HFFc6 (cell line): ENCODE data around the gene RAMP3. TPM values are rescaled to one million over a fixed set of nuclear protein-coding genes. Genes with fewer than 3 reads are reported as not detected.

ENCODE experiments used
- DNase-seq: peaks from one replicate; pipeline ENCODE4 v3.0.0-alpha.2; 2018
- H3K27ac Mint-ChIP-seq: 2 replicates; pipeline ENCODE4 v1.8.0; 2020; ENCODE audit warnings: mild to moderate bottlenecking, mixed read lengths
- H3K27me3 Mint-ChIP-seq: 2 replicates; pipeline ENCODE4 v1.8.0; 2021; ENCODE audit warnings: mild to moderate bottlenecking, moderate library complexity, mixed read lengths; ENCODE audit not compliant: insufficient read depth
- H3K36me3 Mint-ChIP-seq: 2 replicates; pipeline ENCODE4 v1.8.0; 2021; ENCODE audit warnings: low read depth, mixed read lengths
- H3K4me1 Mint-ChIP-seq: 2 replicates; pipeline ENCODE4 v1.8.0; 2020; ENCODE audit warnings: low read depth, mixed read lengths
- H3K4me3 Mint-ChIP-seq: 2 replicates; pipeline ENCODE4 v1.8.0; 2020; ENCODE audit warnings: mild to moderate bottlenecking, moderate library complexity, mixed read lengths
- H3K9me3 Mint-ChIP-seq: 2 replicates; pipeline ENCODE4 v1.8.0; 2020; ENCODE audit warnings: mild to moderate bottlenecking, mixed read lengths
- total RNA-seq, 6 experiments: library from RNA; stranded (reverse); fragmentation: NEBNext Ultra II Directional; extraction: Animal tissue kit (Norgen Biotek cat#: 25700); gene quantifications; 2 replicates in 1 of 6; 3 replicates in 5 of 6; pipeline ENCODE4 v1.2.3, GENCODE V29; 2021
- TF ChIP-seq, protein P1 (sequence below): fragments of 200-600 bp; sonication (generic); IDR thresholded peaks from 2 replicates; pipeline ENCODE4 v1.5.0; 2021; ENCODE audit warnings: antibody characterized with exemption, mild to moderate bottlenecking

Gene RAMP3
- total RNA-seq, 6 experiments from 2014 or later = not detected

DNA sequence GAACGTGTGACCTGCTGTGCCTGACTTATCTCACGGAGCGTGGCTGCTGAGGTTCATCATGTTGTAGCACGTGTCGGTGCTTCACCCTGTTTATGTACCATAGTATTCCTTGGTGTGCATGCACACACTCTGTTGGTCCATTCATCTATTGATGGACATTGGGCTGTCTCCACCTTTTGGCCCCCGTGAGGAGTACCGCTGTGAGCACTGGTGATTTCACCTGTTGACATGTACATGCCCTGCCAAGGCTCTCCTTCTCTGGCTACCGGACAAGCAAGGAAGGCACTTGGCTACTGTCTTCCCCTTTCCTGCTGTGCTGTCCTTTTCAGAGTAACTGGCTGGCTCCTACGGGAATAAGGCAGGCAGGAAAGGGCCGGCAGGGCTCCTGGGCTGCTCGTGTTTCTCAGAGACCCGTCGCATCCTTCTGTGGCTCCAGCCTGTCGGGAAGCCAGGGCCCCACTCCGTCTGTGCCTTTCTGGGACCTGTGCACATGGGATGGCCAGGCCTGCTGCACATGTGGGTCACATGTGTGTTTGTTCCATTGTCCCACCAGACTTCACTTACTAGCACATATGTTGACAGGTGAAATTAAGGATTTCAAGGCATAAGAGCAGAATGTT, 28.3 kb upstream of the RAMP3 start:
- no peaks in the 10 kb centered on the region for H3K36me3 Mint-ChIP-seq
- H3K27me3 Mint-ChIP-seq = peaks cover 21% of the 10 kb centered on the region
- TF ChIP-seq, protein P1, sequence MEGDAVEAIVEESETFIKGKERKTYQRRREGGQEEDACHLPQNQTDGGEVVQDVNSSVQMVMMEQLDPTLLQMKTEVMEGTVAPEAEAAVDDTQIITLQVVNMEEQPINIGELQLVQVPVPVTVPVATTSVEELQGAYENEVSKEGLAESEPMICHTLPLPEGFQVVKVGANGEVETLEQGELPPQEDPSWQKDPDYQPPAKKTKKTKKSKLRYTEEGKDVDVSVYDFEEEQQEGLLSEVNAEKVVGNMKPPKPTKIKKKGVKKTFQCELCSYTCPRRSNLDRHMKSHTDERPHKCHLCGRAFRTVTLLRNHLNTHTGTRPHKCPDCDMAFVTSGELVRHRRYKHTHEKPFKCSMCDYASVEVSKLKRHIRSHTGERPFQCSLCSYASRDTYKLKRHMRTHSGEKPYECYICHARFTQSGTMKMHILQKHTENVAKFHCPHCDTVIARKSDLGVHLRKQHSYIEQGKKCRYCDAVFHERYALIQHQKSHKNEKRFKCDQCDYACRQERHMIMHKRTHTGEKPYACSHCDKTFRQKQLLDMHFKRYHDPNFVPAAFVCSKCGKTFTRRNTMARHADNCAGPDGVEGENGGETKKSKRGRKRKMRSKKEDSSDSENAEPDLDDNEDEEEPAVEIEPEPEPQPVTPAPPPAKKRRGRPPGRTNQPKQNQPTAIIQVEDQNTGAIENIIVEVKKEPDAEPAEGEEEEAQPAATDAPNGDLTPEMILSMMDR = no peak
- no peak overlapping the region for H3K4me3 Mint-ChIP-seq
- DNase-seq = no peak
- H3K4me1 Mint-ChIP-seq = peaks cover 6% of the 10 kb centered on the region
- no peaks in the 10 kb centered on the region for H3K9me3 Mint-ChIP-seq
- H3K27ac Mint-ChIP-seq = no peak overlapping the region

DNA sequence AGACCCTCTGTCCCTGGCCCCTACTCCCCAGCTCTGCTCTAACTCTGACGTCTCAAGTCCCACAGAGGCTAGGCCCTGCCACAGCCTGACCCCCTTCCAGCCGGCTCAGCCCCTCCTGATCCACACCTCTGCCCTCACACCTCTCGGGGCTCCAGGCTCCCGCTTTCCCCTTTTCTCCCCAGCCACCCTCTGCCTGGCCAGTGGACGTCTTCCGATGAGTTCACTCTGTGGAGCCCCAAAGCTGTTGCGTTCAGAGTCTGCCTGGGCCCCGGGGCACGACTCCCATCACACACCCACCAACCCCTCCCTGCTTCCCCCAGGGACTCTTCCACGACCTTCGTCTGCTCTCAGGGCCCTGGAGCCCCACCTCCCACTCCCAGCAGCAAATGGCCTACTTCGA, 27.7 kb upstream of the RAMP3 start:
- no peak overlapping the region for H3K4me3 Mint-ChIP-seq
- H3K27me3 Mint-ChIP-seq = peaks cover 21% of the 10 kb centered on the region
- no peaks in the 10 kb centered on the region for H3K9me3 Mint-ChIP-seq
- no peaks in the 10 kb centered on the region for H3K36me3 Mint-ChIP-seq
- no peak overlapping the region for H3K27ac Mint-ChIP-seq
- no peak for DNase-seq
- TF ChIP-seq, protein P1 = no peak
- peaks cover 6% of the 10 kb centered on the region for H3K4me1 Mint-ChIP-seq

DNA sequence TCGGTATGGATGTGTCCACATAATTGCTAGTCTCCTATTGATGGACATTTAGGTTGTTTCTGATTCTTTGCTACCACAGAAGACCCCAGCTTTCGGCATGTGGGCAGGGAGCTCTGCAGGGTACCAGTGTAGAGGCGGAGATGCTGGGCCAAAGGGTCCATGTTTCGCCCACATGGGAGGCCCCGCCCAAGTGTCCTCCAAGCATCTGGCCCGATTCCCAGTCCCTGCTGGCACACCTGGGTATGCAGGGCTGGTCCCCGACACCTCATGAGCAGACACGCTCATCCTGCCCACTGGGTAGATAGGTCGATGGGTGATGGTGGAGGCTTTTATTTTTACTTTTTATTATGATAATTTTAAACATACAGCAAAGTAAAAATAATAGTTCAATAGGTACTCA, 26.7 kb upstream of the RAMP3 start:
- Mint-ChIP-seq H3K27ac (no peak overlapping the region), H3K4me3 (no peak overlapping the region), H3K4me1 (peaks cover 6% of the 10 kb centered on the region), H3K9me3 (no peaks in the 10 kb centered on the region), H3K36me3 (no peaks in the 10 kb centered on the region), H3K27me3 (peaks cover 22% of the 10 kb centered on the region)
- DNase-seq = no peak
- TF ChIP-seq, protein P1 = no peak

DNA sequence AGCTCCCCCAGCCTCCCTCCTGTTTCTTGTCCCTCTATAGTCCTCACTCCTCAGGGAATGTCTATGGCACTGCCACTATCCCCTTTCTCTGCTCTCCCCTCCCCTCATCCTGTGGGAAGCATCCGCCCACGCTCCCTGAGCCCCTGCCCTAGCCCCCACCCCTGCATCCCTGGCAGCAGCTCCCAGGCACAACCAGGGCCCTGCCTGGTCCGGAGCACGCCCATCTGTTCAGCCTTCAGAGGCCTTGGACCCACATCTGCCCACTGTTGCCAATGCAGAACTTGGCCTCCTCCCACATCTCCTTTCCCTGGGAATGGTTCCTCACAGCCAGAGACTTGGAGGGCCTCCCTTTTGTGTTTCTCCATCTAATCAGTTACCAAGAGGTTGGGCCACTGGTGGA, 25.7 kb upstream of the RAMP3 start:
- Mint-ChIP-seq H3K27me3 (peaks cover 19% of the 10 kb centered on the region), H3K27ac (no peak overlapping the region), H3K4me3 (no peak overlapping the region), H3K36me3 (no peaks in the 10 kb centered on the region), H3K4me1 (peaks cover 6% of the 10 kb centered on the region), H3K9me3 (no peaks in the 10 kb centered on the region)
- TF ChIP-seq, protein P1 = no peak
- DNase-seq = no peak

DNA sequence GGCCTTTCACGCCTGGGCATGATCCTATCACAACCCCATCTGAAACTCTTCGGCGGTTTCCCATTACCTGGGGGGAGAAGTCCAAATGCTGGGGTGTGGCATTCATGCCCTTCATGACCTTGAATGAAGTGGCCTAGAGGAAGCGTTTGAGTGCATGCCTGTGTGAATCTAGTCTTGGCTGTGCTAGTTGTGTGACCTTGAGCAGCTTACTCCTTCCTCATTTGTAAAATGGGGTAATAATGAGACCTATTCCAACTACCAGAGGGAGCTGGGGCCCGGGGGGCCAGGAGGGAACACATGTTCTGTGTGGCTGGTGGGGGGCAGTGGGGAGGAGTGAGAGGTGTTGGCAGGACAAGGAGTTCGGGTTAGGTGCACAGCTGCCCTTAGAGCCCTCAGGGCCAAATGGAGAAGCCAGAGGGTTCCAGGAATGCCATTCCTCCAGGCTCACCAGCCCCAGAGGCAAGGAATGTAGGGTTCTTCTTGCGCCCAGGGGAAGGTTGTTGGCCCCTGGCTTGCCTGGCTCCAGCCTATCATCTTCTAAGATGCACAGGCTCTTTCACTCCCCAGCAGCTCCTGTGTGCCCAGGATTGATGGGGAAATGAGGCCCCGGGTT, 24.8 kb upstream of the RAMP3 start:
- H3K27ac Mint-ChIP-seq = no peak overlapping the region
- H3K27me3 Mint-ChIP-seq = peaks cover 22% of the 10 kb centered on the region

More for the DNA sequence above, 24.8 kb upstream of the RAMP3 start:
- no peak for DNase-seq
- Mint-ChIP-seq H3K4me1 (peaks cover 6% of the 10 kb centered on the region), H3K36me3 (no peaks in the 10 kb centered on the region), H3K9me3 (no peaks in the 10 kb centered on the region), H3K4me3 (no peak overlapping the region)
- TF ChIP-seq, protein P1 = no peak
